DND-41 (cell line): Measurements from ENCODE around the gene EML5.

Experiments used
- EZH2 ChIP-seq: IDR thresholded peaks from 3 replicates; pipeline ENCODE4 v1.6.1; 2012; ENCODE audit warnings: borderline replicate concordance, low read depth, mild to moderate bottlenecking, moderate library complexity, low read length, inconsistent platforms; ENCODE audit not compliant: severe bottlenecking
- TF ChIP-seq, protein P1 (sequence below): IDR thresholded peaks from 2 replicates; pipeline ENCODE4 v1.5.1; 2012; ENCODE audit warnings: borderline replicate concordance, low read length, moderate library complexity, mild to moderate bottlenecking; ENCODE audit not compliant: poor library complexity, severe bottlenecking; ENCODE audit errors: extremely low read depth

DNA sequence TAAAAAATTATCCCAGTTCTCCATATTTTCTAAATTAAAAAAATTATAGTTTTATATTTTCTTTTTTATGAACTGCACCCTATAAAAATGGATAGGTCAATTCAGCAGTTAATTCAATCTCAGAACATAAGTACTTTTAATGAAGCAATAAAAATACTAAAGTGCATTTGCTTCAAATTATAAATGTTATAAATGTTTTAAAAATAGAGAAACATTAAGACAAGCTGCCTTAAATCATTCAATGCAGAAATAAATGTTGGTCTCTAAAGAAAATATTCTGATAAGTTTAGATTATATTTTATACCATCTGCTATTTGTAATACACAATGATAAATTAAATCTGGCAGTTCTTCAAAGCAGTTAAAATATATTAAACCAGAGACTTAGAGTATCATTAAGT lies 164.3 kb downstream of the EML5 start:
- TF ChIP-seq, protein P1, sequence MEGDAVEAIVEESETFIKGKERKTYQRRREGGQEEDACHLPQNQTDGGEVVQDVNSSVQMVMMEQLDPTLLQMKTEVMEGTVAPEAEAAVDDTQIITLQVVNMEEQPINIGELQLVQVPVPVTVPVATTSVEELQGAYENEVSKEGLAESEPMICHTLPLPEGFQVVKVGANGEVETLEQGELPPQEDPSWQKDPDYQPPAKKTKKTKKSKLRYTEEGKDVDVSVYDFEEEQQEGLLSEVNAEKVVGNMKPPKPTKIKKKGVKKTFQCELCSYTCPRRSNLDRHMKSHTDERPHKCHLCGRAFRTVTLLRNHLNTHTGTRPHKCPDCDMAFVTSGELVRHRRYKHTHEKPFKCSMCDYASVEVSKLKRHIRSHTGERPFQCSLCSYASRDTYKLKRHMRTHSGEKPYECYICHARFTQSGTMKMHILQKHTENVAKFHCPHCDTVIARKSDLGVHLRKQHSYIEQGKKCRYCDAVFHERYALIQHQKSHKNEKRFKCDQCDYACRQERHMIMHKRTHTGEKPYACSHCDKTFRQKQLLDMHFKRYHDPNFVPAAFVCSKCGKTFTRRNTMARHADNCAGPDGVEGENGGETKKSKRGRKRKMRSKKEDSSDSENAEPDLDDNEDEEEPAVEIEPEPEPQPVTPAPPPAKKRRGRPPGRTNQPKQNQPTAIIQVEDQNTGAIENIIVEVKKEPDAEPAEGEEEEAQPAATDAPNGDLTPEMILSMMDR, result no peak
- no peak for TF ChIP-seq EZH2
